ENCODE results near the gene MYH7B.

The MYH7B gene

DNA sequence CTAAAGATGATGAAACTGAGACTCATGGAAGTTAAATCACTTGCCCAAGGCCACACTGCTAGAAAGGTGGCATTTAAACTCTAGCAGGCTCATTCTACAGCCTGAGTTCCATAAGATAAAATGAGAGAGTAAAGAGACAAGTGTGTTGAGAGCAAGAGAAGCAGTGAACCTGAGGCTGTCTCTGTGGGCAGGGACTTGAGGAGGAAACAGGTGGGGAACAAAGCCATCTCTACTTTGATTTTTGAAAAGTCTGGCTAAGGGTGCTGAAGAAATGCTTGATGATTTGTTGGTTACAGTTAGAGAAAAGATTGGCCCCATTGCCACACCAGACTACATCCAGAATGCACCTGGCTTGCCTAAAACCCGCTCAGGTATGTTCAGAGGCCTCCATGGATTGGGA is 29.1 kb upstream of the MYH7B start:
- no peak for DNase-seq (ENCODE audit: extremely low spot score)
- CTCF ChIA-PET = no interaction called here
- TF ChIP-seq NFRKB (IDR thresholded peaks at IDR 0.05) = no peak
- TF ChIP-seq ARNT (IDR thresholded peaks at IDR 0.05) = no peak
- TF ChIP-seq FOXA1 (IDR thresholded peaks at IDR 0.05) = no peak
- TF ChIP-seq BHLHE40 (IDR thresholded peaks at IDR 0.05; ENCODE audit: borderline replicate concordance) = no peak
- TF ChIP-seq ZNF384 (IDR thresholded peaks at IDR 0.05) = no peak
- TF ChIP-seq CTBP1 (IDR thresholded peaks at IDR 0.05; ENCODE audit: borderline replicate concordance) = no peak
- no peak for TF ChIP-seq SP1 (IDR thresholded peaks at IDR 0.05)
- TF ChIP-seq HDGF (IDR thresholded peaks at IDR 0.05; ENCODE audit: borderline replicate concordance) = no peak
- TF ChIP-seq ELF4 (IDR thresholded peaks at IDR 0.05) = no peak
- no peak for TF ChIP-seq TARDBP (IDR thresholded peaks at IDR 0.05)
- no peak for TF ChIP-seq LEF1 (IDR thresholded peaks at IDR 0.05; ENCODE audit: borderline replicate concordance)
- TF ChIP-seq, protein P1, sequence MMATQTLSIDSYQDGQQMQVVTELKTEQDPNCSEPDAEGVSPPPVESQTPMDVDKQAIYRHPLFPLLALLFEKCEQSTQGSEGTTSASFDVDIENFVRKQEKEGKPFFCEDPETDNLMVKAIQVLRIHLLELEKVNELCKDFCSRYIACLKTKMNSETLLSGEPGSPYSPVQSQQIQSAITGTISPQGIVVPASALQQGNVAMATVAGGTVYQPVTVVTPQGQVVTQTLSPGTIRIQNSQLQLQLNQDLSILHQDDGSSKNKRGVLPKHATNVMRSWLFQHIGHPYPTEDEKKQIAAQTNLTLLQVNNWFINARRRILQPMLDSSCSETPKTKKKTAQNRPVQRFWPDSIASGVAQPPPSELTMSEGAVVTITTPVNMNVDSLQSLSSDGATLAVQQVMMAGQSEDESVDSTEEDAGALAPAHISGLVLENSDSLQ (IDR thresholded peaks at IDR 0.05) = no peak
- no peak for TF ChIP-seq FOXM1 (IDR thresholded peaks at IDR 0.05; ENCODE audit: borderline replicate concordance)
- no peak for TF ChIP-seq SUZ12 (IDR thresholded peaks at IDR 0.05)
- TF ChIP-seq L3MBTL2 (conservative IDR thresholded peaks at IDR 0.05) = no peak
- TF ChIP-seq FOXK2 (IDR thresholded peaks at IDR 0.05) = no peak
- POLR2A ChIA-PET = no interaction called here

GRCh38 chr20:34927736-34928135 is 27.9 kb upstream of the MYH7B start:
- CTCF ChIA-PET = no interaction called here
- no peak for TF ChIP-seq TARDBP (IDR thresholded peaks at IDR 0.05)
- TF ChIP-seq SP1 (IDR thresholded peaks at IDR 0.05) = no peak
- TF ChIP-seq SUZ12 (IDR thresholded peaks at IDR 0.05) = no peak
- DNase-seq (ENCODE audit: extremely low spot score) = no peak
- POLR2A ChIA-PET = no interaction called here

GRCh38 chr20:34928411-34928810 is 27.3 kb upstream of the MYH7B start:
- DNase-seq (ENCODE audit: extremely low spot score) = no peak
- TF ChIP-seq SUZ12 (IDR thresholded peaks at IDR 0.05) = no peak
- no peak for TF ChIP-seq FOXM1 (IDR thresholded peaks at IDR 0.05; ENCODE audit: borderline replicate concordance)
- TF ChIP-seq SP1 (IDR thresholded peaks at IDR 0.05) = no peak
- TF ChIP-seq ARNT (IDR thresholded peaks at IDR 0.05) = no peak
- TF ChIP-seq, protein P1 (IDR thresholded peaks at IDR 0.05) = no peak
- TF ChIP-seq CTBP1 (IDR thresholded peaks at IDR 0.05; ENCODE audit: borderline replicate concordance) = no peak
- TF ChIP-seq FOXA1 (IDR thresholded peaks at IDR 0.05) = no peak
- no peak for TF ChIP-seq HDGF (IDR thresholded peaks at IDR 0.05; ENCODE audit: borderline replicate concordance)
- no peak for TF ChIP-seq NFRKB (IDR thresholded peaks at IDR 0.05)
- ChIA-PET CTCF (no interaction called here), POLR2A (interaction anchor here (1.0 kb wide), 1 partner anchor 27 kb away, joined by 3 read pairs; the partner anchor contains the start of genes GSS and MYH7B)

DNA sequence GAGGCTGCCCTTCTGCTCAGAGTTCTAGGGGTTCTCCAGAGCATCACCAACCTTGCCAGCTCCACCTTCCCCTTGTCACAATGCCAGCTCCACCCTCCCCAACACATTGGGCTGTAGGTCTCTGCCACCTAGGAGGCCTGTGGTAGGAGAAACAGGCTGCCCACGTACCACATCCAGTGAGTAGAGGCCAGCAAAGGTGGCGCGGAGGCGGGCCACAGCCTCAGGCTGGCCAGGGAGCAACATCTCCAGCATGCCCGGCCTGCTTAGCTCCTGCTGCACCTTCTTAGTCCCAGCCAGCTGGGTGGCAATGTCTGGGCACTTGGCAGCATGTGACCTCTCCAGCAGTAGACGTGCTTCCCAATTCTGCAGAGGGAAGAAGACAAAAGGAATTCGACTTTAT is 23.9 kb upstream of the MYH7B start:
- DNase-seq (ENCODE audit: extremely low spot score) = no peak
- TF ChIP-seq ELF4 (IDR thresholded peaks at IDR 0.05) (no peak), TARDBP (IDR thresholded peaks at IDR 0.05) (no peak), HDGF (IDR thresholded peaks at IDR 0.05; ENCODE audit: borderline replicate concordance) (no peak), FOXM1 (IDR thresholded peaks at IDR 0.05; ENCODE audit: borderline replicate concordance) (no peak), BHLHE40 (IDR thresholded peaks at IDR 0.05; ENCODE audit: borderline replicate concordance) (no peak), SUZ12 (IDR thresholded peaks at IDR 0.05) (no peak), ARNT (IDR thresholded peaks at IDR 0.05) (no peak), NFRKB (IDR thresholded peaks at IDR 0.05) (no peak), FOXA1 (IDR thresholded peaks at IDR 0.05) (no peak), CTBP1 (IDR thresholded peaks at IDR 0.05; ENCODE audit: borderline replicate concordance) (no peak), ZNF384 (IDR thresholded peaks at IDR 0.05) (no peak), SP1 (IDR thresholded peaks at IDR 0.05) (no peak), L3MBTL2 (conservative IDR thresholded peaks at IDR 0.05) (no peak), FOXK2 (IDR thresholded peaks at IDR 0.05) (no peak), LEF1 (IDR thresholded peaks at IDR 0.05; ENCODE audit: borderline replicate concordance) (no peak)
- TF ChIP-seq, protein P1 (IDR thresholded peaks at IDR 0.05) = no peak
- ChIA-PET CTCF (no interaction called here), POLR2A (no interaction called here)

GRCh38 chr20:34938466-34939163 is 17.1 kb upstream of the MYH7B start:
- DNase-seq (ENCODE audit: extremely low spot score) = no peak
- TF ChIP-seq, protein P1 (IDR thresholded peaks at IDR 0.05) = no peak
- TF ChIP-seq FOXA1 (IDR thresholded peaks at IDR 0.05) = no peak
- TF ChIP-seq ARNT (IDR thresholded peaks at IDR 0.05) = no peak
- TF ChIP-seq BHLHE40 (IDR thresholded peaks at IDR 0.05; ENCODE audit: borderline replicate concordance) = no peak
- no peak for TF ChIP-seq CTBP1 (IDR thresholded peaks at IDR 0.05; ENCODE audit: borderline replicate concordance)
- no peak for TF ChIP-seq L3MBTL2 (conservative IDR thresholded peaks at IDR 0.05)
- TF ChIP-seq LEF1 (IDR thresholded peaks at IDR 0.05; ENCODE audit: borderline replicate concordance) = no peak
- TF ChIP-seq SUZ12 (IDR thresholded peaks at IDR 0.05) = no peak
- ChIA-PET POLR2A (no interaction called here), CTCF (no interaction called here)

DNA sequence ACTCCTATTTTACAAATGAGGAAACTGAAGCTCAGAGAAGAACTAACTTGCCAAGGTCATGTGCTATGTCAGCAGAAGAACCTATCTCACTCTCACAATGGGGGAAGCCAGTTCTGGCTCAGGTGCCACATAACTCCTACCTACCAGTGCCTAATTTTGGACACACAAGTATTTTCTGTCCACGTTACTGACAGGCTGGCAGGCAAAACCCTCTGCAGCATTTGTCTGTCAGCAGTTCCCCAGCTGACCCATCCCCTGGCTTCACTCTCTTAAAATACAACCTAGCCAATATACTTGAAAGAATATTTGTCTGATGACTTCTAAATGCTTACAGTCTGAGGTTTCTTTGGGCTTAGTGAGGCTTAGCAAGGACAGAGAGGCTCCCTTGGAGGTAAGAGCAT is 15.6 kb upstream of the MYH7B start:
- ChIA-PET CTCF (no interaction called here), POLR2A (no interaction called here)
- no peak for DNase-seq (ENCODE audit: extremely low spot score)
- TF ChIP-seq FOXK2 (IDR thresholded peaks at IDR 0.05) (no peak), BHLHE40 (IDR thresholded peaks at IDR 0.05; ENCODE audit: borderline replicate concordance) (no peak), HDGF (IDR thresholded peaks at IDR 0.05; ENCODE audit: borderline replicate concordance) (no peak), ELF4 (IDR thresholded peaks at IDR 0.05) (no peak), SUZ12 (IDR thresholded peaks at IDR 0.05) (no peak), NFRKB (IDR thresholded peaks at IDR 0.05) (no peak), ARNT (IDR thresholded peaks at IDR 0.05) (no peak), FOXM1 (IDR thresholded peaks at IDR 0.05; ENCODE audit: borderline replicate concordance) (no peak), L3MBTL2 (conservative IDR thresholded peaks at IDR 0.05) (no peak), SP1 (IDR thresholded peaks at IDR 0.05) (no peak), LEF1 (IDR thresholded peaks at IDR 0.05; ENCODE audit: borderline replicate concordance) (no peak), FOXA1 (IDR thresholded peaks at IDR 0.05) (no peak), TARDBP (IDR thresholded peaks at IDR 0.05) (no peak)
- TF ChIP-seq, protein P1 (IDR thresholded peaks at IDR 0.05) = no peak
